Astrocyte of the cerebellum (primary cell): Measurements from ENCODE around the gene LIMS2.

Experiments used
- DNase-seq: peaks from one replicate; pipeline ENCODE4 v3.0.0-alpha.2; 2011; ENCODE audit warnings: low read depth
- H3K4me3 ChIP-seq: 2 replicates; pipeline ENCODE4 v1.5.1; 2011; ENCODE audit warnings: mild to moderate bottlenecking, low read depth, low read length, moderate library complexity
- CTCF ChIP-seq: IDR thresholded peaks from 2 replicates; pipeline ENCODE4 v1.5.1; 2012; ENCODE audit warnings: low read length, low read depth, moderate library complexity, mild to moderate bottlenecking; ENCODE audit errors: missing control alignments
- in situ Hi-C: cut with HindIII; loops from 2 replicates; pipeline ENCODE4 v1.10.0; 2017; ENCODE audit warnings: low sequenced_read_pairs

LIMS2 gene

GRCh38 chr2:127653421-127654083 is 21.8 kb downstream of the LIMS2 start:
- TF ChIP-seq CTCF: no peak

GRCh38 chr2:127652786-127653357 is 22.5 kb downstream of the LIMS2 start:
- TF ChIP-seq CTCF: no peak
- in situ Hi-C loops: no loop called here
- H3K4me3 ChIP-seq: no peak overlapping the region
- DNase-seq: no peak

More at GRCh38 chr2:127653421-127654083, 21.8 kb downstream of the LIMS2 start:
- DNase-seq: no peak
- no peak overlapping the region for H3K4me3 ChIP-seq
- in situ Hi-C loops: no loop called here

GRCh38 chr2:127651971-127652550 is 23.3 kb downstream of the LIMS2 start:
- no peak for DNase-seq
- no peak overlapping the region for H3K4me3 ChIP-seq
- in situ Hi-C loops: no loop called here
- no peak for TF ChIP-seq CTCF

GRCh38 chr2:127651381-127651809 is 23.9 kb downstream of the LIMS2 start:
- in situ Hi-C loops: no loop called here
- no peak overlapping the region for H3K4me3 ChIP-seq
- no peak for DNase-seq
- no peak for TF ChIP-seq CTCF

- in situ Hi-C loops: no loop called here
- H3K4me3 ChIP-seq: no peak overlapping the region
- no peak for TF ChIP-seq CTCF
- DNase-seq: peak; percentile 4
Observed at GRCh38 chr2:127650785-127651380, 24.4 kb downstream of the LIMS2 start.

- DNase-seq: no peak
- no peak overlapping the region for H3K4me3 ChIP-seq
- TF ChIP-seq CTCF: no peak
- in situ Hi-C loops: no loop called here
Observed at GRCh38 chr2:127650041-127650784, 25.1 kb downstream of the LIMS2 start.
